Neuronal stem cell (in vitro differentiated cells): Measurements from ENCODE around the gene ZNF496.

Source experiments
- DNase-seq: peaks from one replicate; pipeline ENCODE4 v3.0.0-alpha.2; 2013; ENCODE audit warnings: low spot score
- H2AFZ ChIP-seq: one replicate; pipeline ENCODE4 v1.6.1; 2013; ENCODE audit warnings: mild to moderate bottlenecking, low read length, inconsistent platforms
- H2AK5ac ChIP-seq: 2 replicates; pipeline ENCODE4 v1.6.1; 2013; ENCODE audit warnings: low read depth, mild to moderate bottlenecking, inconsistent platforms, low read length, moderate library complexity, mixed read lengths
- H2BK120ac ChIP-seq: 2 replicates; pipeline ENCODE4 v1.6.1; 2013; ENCODE audit warnings: low read depth, mild to moderate bottlenecking, inconsistent platforms, low read length, moderate library complexity, mixed read lengths
- H2BK12ac ChIP-seq: one replicate; pipeline ENCODE4 v1.6.1; 2013; ENCODE audit warnings: low read length, inconsistent platforms
- H2BK15ac ChIP-seq: 2 replicates; pipeline ENCODE4 v1.6.1; 2013; ENCODE audit warnings: mild to moderate bottlenecking, low read length, inconsistent platforms, mixed read lengths
- H2BK5ac ChIP-seq: one replicate; pipeline ENCODE4 v1.6.1; 2013; ENCODE audit warnings: inconsistent platforms, mild to moderate bottlenecking, low read length, moderate library complexity
- H3K14ac ChIP-seq: one replicate; pipeline ENCODE4 v1.6.1; 2013; ENCODE audit warnings: low read length, inconsistent platforms
- H3K18ac ChIP-seq: 2 replicates; pipeline ENCODE4 v1.6.1; 2013; ENCODE audit warnings: low read length, inconsistent platforms
- H3K23ac ChIP-seq: 2 replicates; pipeline ENCODE4 v1.6.1; 2013; ENCODE audit warnings: low read depth, mild to moderate bottlenecking, mixed read lengths, low read length, inconsistent platforms; ENCODE audit not compliant: poor library complexity
- H3K27ac ChIP-seq: replicated peaks from 3 replicates; pipeline ENCODE4 v1.5.1; 2013; ENCODE audit warnings: low read length, inconsistent platforms
- H3K27me3 ChIP-seq, 3 experiments: 2 replicates each; pipeline ENCODE4 v1.6.1; 2013; ENCODE audit warnings: low read length in 3 of 3, mild to moderate bottlenecking in 2 of 3, inconsistent platforms in 1 of 3, low read depth in 1 of 3, mixed read lengths in 1 of 3, moderate library complexity in 1 of 3; ENCODE audit not compliant: control insufficient read depth in 3 of 3, insufficient read depth in 3 of 3
- H3K36me3 ChIP-seq, 2 donors: replicated peaks in 1 of 2; 2 replicates each; pipeline ENCODE4 v1.6.1; 2013; ENCODE audit warnings: low read length in 2 of 2; ENCODE audit not compliant: control insufficient read depth in 2 of 2, insufficient read depth in 2 of 2
- H3K4ac ChIP-seq: 2 replicates; pipeline ENCODE4 v1.6.1; 2013; ENCODE audit warnings: inconsistent platforms, mild to moderate bottlenecking, low read length, moderate library complexity
- H3K4me1 ChIP-seq, 2 donors: 1 replicate in 1 of 2; 2 replicates in 1 of 2; pipeline ENCODE4 v1.6.1; 2013; ENCODE audit warnings: low read length in 2 of 2, low read depth in 1 of 2; ENCODE audit not compliant: control insufficient read depth in 2 of 2, insufficient read depth in 1 of 2
- H3K4me2 ChIP-seq: one replicate; pipeline ENCODE4 v1.6.1; 2013; ENCODE audit warnings: mild to moderate bottlenecking, low read length, inconsistent platforms; ENCODE audit not compliant: insufficient read depth, poor library complexity, severe bottlenecking
- H3K4me3 ChIP-seq, 2 donors: 2 replicates each; pipeline ENCODE4 v1.5.1; 2013; ENCODE audit warnings: low read length in 2 of 2, mild to moderate bottlenecking in 2 of 2, inconsistent platforms in 1 of 2, moderate library complexity in 1 of 2
- H3K79me1 ChIP-seq: one replicate; pipeline ENCODE4 v1.6.1; 2013; ENCODE audit warnings: low read depth, mild to moderate bottlenecking, inconsistent platforms, low read length, moderate library complexity
- H3K9ac ChIP-seq: one replicate; pipeline ENCODE4 v1.6.1; 2013; ENCODE audit warnings: mild to moderate bottlenecking, low read depth, low read length, inconsistent platforms; ENCODE audit not compliant: poor library complexity
- H3K9me3 ChIP-seq, 2 donors: replicated peaks in 1 of 2; 2 replicates each; pipeline versions ENCODE3 to v1.6.1; 2013; ENCODE audit warnings: low read length in 2 of 2, mild to moderate bottlenecking in 2 of 2, inconsistent platforms in 1 of 2, low read depth in 1 of 2, mixed read lengths in 1 of 2, moderate library complexity in 1 of 2; ENCODE audit not compliant: control insufficient read depth in 2 of 2, insufficient read depth in 1 of 2
- H4K8ac ChIP-seq: one replicate; pipeline ENCODE4 v1.6.1; 2013; ENCODE audit warnings: low read depth, mild to moderate bottlenecking, inconsistent platforms, low read length, moderate library complexity
- H4K91ac ChIP-seq: one replicate; pipeline ENCODE4 v1.6.1; 2013; ENCODE audit warnings: low read length, low read depth, mild to moderate bottlenecking, inconsistent platforms; ENCODE audit not compliant: poor library complexity
- WGBS, 2 donors: extraction: QIAGEN DNeasy Blood & Tissue Kit; methylation state at CpG; one replicate each; pipeline ENCODE4 v1.1.7; 2013; ENCODE audit warnings: missing lambda C conversion rate in 2 of 2, mixed read lengths in 1 of 2; ENCODE audit not compliant: insufficient read length in 2 of 2, insufficient replicate concordance in 1 of 2; ENCODE audit errors: extremely low coverage in 2 of 2; 5-methylcytosine and 5-hydroxymethylcytosine counted together

Gene ZNF496

DNA sequence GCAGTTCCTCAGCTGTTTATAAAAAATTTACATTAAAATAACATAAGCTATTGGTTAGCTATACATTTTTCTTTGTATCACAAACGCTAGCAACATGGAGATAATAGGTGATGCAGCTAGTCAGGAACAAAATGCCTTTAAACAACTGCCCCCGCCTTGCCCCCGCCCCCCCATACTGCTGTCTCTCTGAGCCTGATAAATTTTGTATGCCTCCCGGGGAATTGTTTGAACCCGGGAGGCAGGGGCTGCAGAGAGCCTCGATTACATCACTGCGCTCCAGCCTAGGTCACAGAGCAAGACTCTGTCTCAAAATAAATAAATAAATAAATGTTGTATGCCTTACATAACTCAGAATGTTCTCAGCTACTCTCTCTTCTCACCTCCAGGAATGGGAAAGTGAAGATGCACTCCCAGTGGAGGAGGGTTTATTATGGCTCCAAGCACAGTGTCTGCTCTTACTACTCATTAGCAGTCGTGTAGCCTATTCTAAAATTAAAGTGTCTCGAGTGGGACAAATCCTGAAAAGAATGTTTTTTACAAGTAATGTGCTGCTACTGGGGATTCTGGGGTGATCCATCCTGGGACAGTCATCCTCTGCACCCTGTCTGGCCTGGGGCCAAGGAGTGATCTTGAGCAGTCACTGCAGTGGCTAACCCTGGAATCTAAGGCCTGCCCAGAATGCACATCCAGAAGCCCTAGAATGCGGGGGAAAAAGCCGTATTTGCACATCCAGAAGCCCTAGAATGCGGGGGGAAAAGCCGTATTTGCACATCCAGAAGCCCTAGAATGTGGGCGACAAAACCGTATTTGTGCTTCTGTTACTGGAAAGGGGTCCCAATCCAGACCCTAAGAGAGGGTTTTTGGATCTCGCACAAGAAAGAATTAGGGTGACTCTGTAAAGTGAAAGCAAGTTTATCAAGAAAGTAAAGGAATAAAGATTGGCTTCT, 39.4 kb upstream of the ZNF496 start:
- H3K4me1 ChIP-seq, result peaks cover 0 to 17% of the 10 kb centered on the region in 2 donors
- H3K36me3 ChIP-seq, result no peaks in the 10 kb centered on the region
- H3K79me1 ChIP-seq, result no peaks in the 10 kb centered on the region
- no peak overlapping the region for H3K27ac ChIP-seq
- no peak overlapping the region for H4K8ac ChIP-seq
- no peak overlapping the region for H2BK12ac ChIP-seq
- no peak overlapping the region for H2BK5ac ChIP-seq
- H2AK5ac ChIP-seq, result no peak overlapping the region
- no peak overlapping the region for H3K23ac ChIP-seq
- DNase-seq, result no peak
- no peak overlapping the region for H2BK15ac ChIP-seq
- H3K9me3 ChIP-seq, result peaks cover 3 to 31% of the 10 kb centered on the region in 2 donors
- peak overlapping the region; percentile 34 for H2AFZ ChIP-seq
- no peak overlapping the region for H3K14ac ChIP-seq
- no peak overlapping the region for H3K9ac ChIP-seq
- no peak overlapping the region for H3K4me3 ChIP-seq
- H3K4ac ChIP-seq, result no peak overlapping the region
- no peaks in the 10 kb centered on the region for H3K27me3 ChIP-seq
- no peak overlapping the region for H3K4me2 ChIP-seq
- H2BK120ac ChIP-seq, result no peak overlapping the region
- no CpG with 5 or more reads among the region's 16 CpGs for WGBS, 2 donors
- no peak overlapping the region for H4K91ac ChIP-seq
- H3K18ac ChIP-seq, result no peak overlapping the region

GRCh38 chr1:247368490-247369145, 37.0 kb upstream of the ZNF496 start:
- Histone ChIP-seq H3K4me3 (no peak overlapping the region), H3K36me3 (no peaks in the 10 kb centered on the region), H3K9me3 (peaks cover 0 to 31% of the 10 kb centered on the region in 2 donors), H3K27me3 (no peaks in the 10 kb centered on the region), H3K4me1 (peaks cover 0 to 13% of the 10 kb centered on the region in 2 donors), H2BK12ac (no peak overlapping the region), H2BK120ac (no peak overlapping the region), H4K8ac (no peak overlapping the region), H3K4me2 (no peak overlapping the region), H3K9ac (no peak overlapping the region), H3K18ac (no peak overlapping the region), H2BK5ac (no peak overlapping the region), H3K14ac (no peak overlapping the region), H2AK5ac (no peak overlapping the region), H3K27ac (no peak overlapping the region), H3K79me1 (no peaks in the 10 kb centered on the region), H2BK15ac (no peak overlapping the region), H3K4ac (no peak overlapping the region), H2AFZ (peak overlapping the region; percentile 26), H4K91ac (no peak overlapping the region), H3K23ac (no peak overlapping the region)
- DNase-seq, result no peak
- no CpG with 5 or more reads among the region's 7 CpGs for WGBS, 2 donors

GRCh38 chr1:247367786-247368422, 36.2 kb upstream of the ZNF496 start:
- Histone ChIP-seq H3K79me1 (no peaks in the 10 kb centered on the region), H2AFZ (peak overlapping the region; percentile 26), H3K36me3 (no peaks in the 10 kb centered on the region), H4K8ac (no peak overlapping the region), H2AK5ac (no peak overlapping the region), H2BK12ac (no peak overlapping the region), H3K4me3 (no peak overlapping the region), H3K23ac (no peak overlapping the region), H3K14ac (no peak overlapping the region), H3K27ac (no peak overlapping the region), H3K9ac (no peak overlapping the region), H3K9me3 (peaks cover 0 to 31% of the 10 kb centered on the region in 2 donors), H2BK15ac (no peak overlapping the region), H3K4ac (no peak overlapping the region), H2BK5ac (no peak overlapping the region), H3K4me2 (no peak overlapping the region), H2BK120ac (no peak overlapping the region), H3K4me1 (peaks cover 0 to 13% of the 10 kb centered on the region in 2 donors), H3K27me3 (no peaks in the 10 kb centered on the region), H4K91ac (no peak overlapping the region), H3K18ac (no peak overlapping the region)
- DNase-seq, result no peak
- no CpG with 5 or more reads among the region's 6 CpGs for WGBS, 2 donors
